Fibroblast of mammary gland (primary cell): Measurements from ENCODE around the gene PPP1R13B.

Experiments used
- DNase-seq: peaks from one replicate; pipeline ENCODE4 v3.0.0-alpha.2; 2010; ENCODE audit warnings: low read depth
- H3K4me3 ChIP-seq: 2 replicates; pipeline ENCODE4 v1.5.1; 2011; ENCODE audit warnings: low read depth, mild to moderate bottlenecking, low read length, moderate library complexity; ENCODE audit not compliant: control insufficient read depth
- TF ChIP-seq, protein P1 (sequence below): conservative IDR thresholded peaks from 2 replicates; pipeline ENCODE4 v1.5.1; 2011; ENCODE audit warnings: low read depth, low read length, inconsistent platforms; ENCODE audit not compliant: control insufficient read depth, insufficient read depth

The PPP1R13B gene

DNA sequence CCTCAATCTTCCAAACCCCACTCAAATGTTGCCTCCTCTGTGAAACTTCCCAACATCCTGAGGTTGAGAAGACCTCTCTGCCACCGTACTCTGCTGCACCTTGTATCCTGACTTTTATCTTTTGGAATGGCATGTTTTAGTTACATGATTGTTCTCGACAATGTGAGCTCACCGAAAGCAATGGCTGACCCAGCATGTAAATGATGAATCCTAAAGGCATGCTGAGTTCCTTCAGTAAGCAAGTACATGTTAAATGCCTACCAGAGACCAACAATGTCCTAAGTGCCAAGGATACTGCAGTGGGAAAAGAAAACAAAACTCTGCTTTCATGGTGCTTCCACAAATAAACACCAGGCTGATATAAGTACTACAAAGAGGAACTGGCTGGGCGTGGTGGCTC is 13.7 kb downstream of the PPP1R13B start:
- TF ChIP-seq, protein P1, sequence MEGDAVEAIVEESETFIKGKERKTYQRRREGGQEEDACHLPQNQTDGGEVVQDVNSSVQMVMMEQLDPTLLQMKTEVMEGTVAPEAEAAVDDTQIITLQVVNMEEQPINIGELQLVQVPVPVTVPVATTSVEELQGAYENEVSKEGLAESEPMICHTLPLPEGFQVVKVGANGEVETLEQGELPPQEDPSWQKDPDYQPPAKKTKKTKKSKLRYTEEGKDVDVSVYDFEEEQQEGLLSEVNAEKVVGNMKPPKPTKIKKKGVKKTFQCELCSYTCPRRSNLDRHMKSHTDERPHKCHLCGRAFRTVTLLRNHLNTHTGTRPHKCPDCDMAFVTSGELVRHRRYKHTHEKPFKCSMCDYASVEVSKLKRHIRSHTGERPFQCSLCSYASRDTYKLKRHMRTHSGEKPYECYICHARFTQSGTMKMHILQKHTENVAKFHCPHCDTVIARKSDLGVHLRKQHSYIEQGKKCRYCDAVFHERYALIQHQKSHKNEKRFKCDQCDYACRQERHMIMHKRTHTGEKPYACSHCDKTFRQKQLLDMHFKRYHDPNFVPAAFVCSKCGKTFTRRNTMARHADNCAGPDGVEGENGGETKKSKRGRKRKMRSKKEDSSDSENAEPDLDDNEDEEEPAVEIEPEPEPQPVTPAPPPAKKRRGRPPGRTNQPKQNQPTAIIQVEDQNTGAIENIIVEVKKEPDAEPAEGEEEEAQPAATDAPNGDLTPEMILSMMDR: no peak
- no peak for DNase-seq
- no peak overlapping the region for H3K4me3 ChIP-seq

DNA sequence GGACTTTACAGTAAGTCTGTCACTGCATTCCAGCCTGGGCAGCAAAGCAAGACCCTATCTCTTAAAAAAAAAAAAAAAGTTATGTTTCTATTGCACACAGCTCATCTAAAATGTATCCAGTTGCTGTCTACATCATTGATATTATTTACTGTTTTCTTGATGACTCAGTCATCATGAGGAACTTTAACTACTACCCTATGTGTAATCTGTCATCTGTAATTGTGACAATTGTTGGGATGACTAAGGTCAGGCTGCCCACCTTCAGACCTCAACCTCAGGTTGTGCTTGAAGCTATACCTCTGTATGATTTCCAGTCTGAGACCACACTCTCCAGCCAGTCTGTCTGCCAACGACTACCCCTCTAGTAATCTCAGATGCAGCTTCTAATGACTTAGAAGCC is 15.3 kb downstream of the PPP1R13B start:
- H3K4me3 ChIP-seq: no peak overlapping the region
- TF ChIP-seq, protein P1: no peak
- DNase-seq: peak; percentile 16

DNA sequence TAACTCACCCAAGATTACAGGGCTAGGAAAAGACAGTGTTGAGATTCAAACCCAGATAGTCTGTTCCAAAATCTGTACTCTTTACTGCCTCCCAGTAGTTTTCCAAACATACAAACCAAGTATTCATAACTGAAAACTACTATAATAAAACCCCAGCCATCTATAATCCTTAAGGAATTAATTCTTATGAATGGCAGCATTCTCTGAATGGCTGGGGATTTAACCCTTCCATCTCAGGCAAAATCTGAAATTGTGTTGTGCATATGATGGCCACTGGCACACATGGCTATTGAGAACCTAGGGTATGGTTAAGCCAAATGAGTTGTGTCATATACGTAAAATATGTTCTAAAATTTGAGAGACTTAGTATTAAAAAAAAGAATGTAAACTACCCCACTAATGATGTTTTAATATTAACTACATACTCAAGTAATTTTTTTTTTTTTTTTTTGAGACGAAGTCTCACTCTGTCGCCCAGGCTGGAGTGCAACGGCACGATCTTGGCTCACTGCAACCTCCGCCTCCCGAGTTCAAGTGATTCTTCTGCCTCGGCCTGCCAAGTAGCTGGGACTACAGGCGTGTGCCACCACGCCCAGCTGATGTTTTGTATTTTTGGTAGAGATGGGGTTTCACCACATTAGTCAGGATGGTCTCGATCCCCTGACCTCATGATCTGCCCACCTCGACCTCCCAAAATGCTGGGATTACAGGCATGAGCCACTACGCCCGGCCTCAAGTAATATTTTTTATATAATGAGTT is 16.7 kb downstream of the PPP1R13B start:
- TF ChIP-seq, protein P1: no peak
- no peak overlapping the region for H3K4me3 ChIP-seq
- DNase-seq: no peak

DNA sequence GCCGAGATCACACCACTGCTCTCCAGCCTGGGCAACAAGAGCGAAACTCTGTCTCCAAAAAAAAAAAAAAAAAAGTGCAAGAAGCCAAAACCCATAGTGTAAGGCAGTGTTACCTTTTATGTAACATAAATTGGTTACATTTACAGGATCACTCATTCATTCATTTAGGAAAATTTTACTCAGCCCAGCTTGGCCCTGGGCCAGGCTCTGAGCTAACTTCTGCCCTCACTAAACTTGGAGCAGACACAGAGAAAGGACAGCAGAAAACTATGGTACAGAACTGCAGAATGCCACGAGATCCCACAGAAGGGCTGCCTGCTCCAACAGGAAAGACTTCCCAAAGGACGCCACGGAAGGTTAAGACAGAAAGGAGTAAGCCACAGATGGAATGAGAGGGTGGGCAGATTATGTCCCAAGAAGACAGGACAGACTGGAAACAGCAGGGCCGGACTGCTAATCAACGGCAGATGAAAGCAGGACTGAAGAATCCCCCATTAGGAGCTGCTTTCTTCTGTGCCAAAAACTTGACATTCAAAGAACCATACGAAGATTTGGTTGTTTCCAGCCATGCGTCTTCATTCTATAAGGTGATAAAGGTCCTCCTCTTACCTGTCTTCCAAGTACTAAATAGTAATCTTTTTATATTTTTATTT is 18.9 kb downstream of the PPP1R13B start:
- no peak overlapping the region for H3K4me3 ChIP-seq
- peak; percentile 55 for DNase-seq

DNA sequence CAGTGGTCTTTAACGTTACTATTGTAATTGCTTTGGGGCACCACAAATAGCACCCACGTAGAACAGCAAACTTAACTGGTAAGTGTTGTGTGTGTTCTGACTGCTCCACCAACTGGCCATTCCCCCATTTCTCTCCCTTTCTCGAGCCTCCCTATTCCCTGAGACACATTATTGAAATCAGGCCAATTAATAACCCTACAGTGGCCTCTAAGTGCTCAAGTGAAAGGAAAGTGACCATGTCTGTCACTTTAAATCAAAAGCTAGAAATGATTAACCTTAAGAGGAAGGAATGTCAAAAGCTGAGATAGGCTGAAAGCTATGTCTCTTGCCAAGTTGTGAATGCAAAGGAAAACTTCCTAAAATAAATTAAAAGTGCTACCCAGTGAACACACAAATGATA is 22.3 kb downstream of the PPP1R13B start:
- TF ChIP-seq, protein P1: no peak
- no peak for DNase-seq

More for the DNA sequence above, 18.9 kb downstream of the PPP1R13B start:
- TF ChIP-seq, protein P1: no peak

DNA sequence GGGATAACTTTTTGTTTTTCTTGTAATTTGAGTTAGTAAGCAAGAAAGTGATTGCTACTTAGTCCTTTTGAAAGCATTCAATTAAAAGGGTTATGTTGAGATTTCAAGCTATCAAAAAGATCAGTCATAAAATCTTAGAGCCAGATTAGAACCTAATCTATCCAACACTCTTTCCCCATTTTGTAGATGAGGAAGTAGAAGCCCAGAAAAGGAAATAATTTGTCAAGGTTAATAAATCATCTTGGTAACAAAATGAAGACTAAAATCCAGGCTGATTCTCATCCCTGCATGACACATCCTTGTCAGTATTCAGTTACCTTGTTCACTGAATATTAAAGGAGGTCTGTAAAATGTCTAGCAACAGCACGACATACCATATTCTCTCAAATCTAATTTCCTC is 26.5 kb downstream of the PPP1R13B start:
- TF ChIP-seq, protein P1: no peak
- no peak overlapping the region for H3K4me3 ChIP-seq
- DNase-seq: no peak

More for the DNA sequence above, 22.3 kb downstream of the PPP1R13B start:
- no peak overlapping the region for H3K4me3 ChIP-seq
